CD4-positive, alpha-beta T cell treated with Interleukin-10 for 1 hour (primary cell): Measurements from ENCODE around the gene TMEM260.

Experiments
- DNase-seq: peaks from one replicate; pipeline ENCODE4 v3.0.0-alpha.2; 2020

The TMEM260 gene

DNA sequence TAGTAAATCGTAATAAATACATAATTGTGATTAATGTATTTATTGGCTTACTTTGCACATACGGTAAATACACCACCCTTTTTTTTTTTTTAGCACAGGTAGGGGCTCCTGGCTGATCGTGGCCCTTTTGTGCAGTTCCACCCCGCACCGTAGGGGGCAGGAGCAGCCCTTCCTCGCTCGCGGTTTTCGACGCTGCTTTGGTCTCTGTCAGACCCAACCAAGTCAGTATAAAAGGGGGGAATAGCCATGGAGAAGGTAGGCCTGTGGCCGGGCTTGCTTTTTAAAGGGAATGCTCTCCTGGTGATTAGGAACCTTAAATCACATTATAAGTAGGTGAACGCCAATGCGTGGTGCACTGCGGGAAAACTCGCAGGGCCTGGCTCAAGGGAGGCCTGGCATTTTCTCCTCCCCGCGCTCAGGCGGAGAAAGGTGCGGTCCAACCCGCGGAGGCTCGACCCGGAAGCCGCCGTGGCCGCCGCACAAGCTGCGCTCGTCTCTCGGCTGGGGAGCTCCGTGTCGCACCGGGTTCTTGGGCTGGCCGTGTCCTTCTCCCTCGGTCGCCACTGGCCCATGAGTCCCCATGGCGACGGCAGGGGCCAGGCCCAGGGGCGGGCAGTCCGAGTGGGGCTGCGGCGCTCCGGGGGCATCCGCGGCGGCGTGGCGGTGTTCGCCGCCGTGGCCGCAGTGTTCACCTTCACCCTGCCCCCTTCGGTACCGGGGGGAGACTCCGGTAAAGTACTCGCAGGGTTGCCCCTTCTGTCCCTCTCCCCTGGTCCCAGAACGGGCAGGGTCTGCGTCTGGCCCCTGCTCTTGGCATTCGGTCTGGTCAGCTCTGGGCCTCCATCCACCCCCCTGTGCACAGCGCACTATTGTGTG, at the start of gene TMEM260:
TSS of gene TMEM260 (plus strand) at position 454 of the 876 bp plus-strand sequence. CDS start at position 571, 117 bp downstream.
- peak; percentile 94 for DNase-seq

DNA sequence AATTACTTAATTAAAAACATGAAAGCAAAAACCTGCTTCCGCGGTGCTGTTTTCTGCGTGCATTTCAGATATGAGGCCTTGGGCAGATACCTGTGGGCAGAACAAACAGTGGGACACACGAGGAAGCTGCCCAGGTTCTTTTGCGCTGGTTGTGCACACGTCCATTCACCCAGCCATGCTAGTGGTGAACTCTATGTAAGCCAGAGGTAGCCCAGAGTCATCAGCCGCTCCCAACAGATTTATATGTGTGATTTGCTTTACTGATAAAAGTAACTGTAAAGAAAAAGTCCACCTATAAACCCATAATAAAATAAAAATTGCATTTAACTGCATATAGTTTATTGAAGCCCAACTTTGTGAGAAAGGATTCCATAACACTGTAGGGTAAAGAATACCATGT, 47.1 kb upstream of the TMEM260 start:
- no peak for DNase-seq

DNA sequence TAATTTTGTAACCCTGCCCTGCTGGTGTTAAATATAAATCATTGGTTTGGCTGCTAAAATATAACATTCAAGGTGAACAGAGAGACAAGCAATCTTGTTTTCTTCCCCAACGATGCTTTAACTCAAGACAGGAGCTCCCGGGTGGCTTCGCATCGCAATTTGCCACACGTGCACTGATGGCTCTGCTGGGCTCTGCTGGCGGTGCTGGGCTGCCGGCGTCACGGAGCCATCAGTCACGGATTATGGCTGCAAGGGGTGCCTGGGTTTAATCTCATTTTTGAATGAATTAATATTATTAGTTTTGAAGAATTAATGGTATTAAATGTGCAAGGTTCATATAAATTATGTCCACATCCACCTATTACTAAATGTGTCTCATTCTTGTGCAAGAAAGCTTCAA, 44.9 kb upstream of the TMEM260 start:
- no peak for DNase-seq

DNA sequence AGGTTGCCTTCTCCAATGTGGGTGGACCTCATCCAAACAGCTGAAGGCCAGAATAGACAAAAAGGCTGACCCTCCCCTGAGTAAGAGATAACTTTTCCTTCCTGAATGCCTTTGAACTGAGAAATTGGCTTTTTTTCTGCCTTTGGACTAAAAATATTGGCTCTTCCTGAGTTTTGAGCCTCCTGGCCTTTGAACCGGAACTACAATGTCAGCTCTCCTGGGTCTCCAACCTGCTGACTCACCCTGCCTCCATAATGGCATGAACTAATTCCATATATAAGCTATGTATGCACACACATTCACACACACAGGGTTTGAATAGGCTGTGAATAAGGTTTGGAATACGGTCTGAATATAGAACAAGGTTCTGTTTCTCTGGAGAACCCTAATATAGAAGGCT, 39.7 kb upstream of the TMEM260 start:
- DNase-seq: no peak

DNA sequence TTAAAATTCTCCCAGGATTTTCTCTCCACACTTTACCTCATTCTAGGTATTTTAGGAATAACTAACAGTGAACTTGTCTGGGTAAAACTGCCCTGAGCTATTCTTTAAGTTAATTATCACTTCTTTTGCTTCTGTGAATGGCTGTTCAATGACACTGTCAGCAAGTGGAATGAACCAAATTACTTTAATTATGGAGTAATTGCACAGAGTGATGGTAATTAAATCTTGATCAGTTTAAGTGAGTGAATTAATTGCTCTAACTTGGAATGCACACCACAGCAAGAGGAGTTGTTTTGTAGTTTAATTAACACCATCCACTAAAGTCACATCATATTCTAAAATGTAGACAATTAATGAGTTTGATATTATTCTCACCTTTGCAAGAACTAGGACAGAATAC, 36.2 kb upstream of the TMEM260 start:
- no peak for DNase-seq

DNA sequence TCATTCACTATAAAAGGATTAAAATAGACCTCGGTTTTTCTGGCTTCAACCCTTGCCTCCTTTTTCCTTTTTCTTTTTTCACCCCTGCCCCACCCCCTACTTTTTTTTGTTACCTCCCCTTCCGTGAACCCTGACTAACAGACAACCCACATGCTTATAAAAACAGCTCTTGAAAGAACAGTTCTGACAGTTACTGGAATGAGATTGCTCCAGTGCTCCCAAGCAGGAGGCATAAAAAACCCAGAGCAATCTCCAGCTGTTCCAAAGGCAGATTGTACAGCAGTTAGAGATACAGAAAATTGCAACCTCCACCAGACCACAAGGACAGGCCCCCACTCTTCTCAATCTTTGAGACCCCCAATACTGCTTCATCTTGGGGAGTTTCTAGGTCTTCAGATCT, 29.9 kb upstream of the TMEM260 start:
- DNase-seq: no peak

DNA sequence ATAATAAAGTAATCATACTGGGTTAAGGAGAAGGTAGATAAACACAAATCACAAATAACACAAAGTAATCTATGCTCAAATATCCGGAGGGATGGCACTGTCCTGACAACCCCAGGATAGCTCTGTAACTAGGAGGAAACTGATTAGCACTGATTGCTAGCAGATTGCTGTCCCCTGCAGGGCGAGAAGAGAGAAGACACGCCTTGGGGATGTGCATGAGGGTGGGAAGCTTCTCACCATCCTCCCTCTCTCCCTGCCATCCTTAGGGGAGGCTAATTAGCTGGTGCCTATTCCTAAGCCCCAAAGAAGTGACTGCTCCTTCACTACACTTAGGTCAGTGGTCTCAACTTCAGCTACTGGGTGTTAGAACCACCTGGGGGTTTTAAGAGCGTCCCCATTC, 27.0 kb upstream of the TMEM260 start:
- DNase-seq: no peak

DNA sequence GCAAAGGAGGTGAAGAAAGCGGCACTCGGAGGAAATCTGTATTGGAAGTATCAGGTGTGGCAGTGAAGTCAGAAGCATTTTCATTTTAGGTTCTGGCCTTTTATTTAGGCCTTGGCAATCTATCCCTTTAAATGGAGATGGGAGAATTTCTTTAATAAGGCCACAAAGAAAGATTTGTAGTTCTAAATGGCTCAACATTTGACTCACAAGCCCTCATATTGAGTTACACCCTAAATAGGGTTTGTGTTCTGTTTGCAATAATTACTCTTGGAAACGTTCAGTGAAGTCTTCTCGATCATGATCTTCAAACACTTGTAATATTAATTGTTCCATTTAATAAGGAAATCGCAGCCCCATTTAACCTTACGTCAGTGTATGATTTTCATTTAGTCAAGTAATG, 25.3 kb upstream of the TMEM260 start:
- DNase-seq: no peak

DNA sequence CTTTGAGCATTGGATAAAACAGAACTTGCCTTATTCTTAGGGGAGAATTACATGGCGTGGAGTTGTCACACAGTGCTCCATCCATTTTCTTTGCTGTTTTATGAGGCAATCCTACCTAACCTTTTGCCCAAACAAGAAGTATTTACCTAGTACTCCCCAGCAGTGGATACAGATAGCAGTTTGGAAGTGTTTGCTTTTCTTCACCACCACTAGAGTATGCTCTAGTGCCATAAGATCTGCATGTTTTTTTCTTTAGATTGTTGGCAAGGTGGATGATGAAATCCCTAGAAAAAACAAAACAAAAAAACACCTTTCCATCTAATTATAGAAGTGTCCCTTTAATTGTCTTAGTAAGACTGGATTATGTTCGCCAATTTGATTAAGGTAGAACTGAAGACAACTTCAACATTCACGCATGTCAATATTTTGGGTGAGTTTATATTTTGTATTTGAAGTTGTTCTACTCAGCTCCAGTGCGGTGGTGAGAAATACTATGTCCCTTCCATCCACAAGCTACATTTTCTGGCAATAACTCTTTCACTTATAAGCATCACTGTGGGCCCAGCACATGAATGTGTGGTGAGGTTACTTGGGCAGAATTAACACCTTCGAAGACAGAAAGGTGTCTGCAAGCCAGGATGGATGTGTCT, 23.6 kb upstream of the TMEM260 start:
- DNase-seq: no peak

DNA sequence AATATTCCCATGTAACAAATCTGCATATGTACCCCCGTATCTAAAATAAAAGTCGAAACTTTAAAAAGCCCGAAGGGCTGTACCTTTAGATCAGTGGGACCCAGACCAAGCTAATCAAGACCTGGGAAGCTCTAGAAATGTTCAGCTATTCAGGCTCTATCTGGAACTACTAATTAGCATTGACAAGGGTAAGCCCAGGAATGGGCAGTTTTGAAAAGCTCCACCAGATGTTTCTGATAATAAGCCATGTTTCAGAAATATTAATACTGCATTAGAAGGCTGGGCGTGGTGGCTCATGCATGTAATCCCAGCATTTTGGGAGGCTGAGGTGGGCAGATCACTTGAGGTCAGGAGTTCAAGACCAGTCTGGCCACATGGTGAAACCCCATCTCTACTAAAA, 20.4 kb upstream of the TMEM260 start:
- DNase-seq: no peak

DNA sequence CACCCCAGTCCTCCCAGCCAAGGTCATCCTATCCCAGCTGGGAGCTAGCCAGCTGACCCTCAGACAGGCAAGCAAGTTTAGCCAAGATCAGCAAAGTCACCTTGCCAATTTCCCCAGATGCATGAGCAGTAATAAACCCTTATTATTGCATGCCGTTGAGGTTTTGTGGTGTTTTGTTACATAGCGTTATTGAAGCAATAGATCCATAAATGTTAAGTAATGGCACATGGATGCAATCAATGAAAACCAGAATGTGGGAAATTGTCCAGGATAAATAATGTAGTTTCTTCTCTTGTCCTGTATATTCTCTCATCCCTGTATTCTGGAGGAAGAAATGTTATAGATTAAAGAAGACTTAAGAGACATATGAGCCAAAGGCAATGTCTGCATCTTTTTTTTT, 18.0 kb upstream of the TMEM260 start:
- no peak for DNase-seq

DNA sequence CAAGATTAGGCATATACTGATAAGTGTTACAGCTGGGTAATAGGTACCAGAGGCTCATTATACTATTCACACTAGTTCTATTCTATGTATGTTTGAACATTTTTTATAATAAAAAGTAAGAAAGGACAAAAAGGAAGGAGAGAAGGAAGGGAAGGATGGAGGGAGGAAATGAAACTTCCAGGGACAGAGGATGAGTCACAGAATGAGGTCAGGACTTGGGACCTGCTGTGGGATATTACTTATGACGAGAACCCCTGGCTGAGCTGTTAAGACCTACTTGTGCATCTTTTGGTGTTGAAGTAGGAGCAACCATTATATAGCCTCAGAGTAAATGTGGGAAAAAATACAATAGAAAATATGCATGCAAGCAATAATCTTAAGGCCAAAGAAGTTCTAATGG, 16.7 kb upstream of the TMEM260 start:
- no peak for DNase-seq

DNA sequence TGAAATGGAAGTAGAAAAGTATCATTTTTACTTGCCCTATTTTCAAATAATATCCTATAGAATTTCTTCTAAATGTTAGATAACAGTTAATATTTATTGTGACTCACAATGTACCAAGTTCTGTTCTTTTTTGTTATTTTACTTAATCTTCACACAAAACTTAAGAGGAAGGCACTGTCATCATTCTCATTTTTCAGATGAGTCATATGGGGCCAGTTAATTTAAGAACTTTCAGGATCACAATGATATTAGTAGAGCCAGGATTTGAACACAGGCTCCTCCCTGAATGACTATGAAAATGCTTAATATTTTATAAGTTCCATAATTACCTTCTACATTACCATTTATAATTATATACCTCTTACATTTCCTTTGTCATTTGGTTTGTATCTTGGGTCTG, 10.4 kb upstream of the TMEM260 start:
- no peak for DNase-seq

DNA sequence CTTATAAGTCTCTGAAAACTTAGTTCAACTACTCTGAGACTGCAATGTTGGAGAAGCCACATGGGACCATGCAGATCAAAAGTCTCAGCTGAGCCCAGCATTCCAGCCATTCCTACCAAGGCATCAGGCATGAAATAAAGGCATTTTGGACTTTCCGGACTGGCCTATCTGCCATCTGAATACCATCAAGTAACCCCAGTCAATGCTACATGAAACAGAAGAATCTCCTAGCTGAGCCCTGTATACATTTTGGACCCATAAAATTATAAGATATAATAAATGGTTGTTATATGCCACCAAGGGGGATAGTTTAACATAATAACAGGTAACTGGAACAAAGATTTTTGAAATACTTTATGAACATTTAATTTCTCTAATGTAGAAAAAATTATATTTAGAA, 9.3 kb upstream of the TMEM260 start:
- no peak for DNase-seq

DNA sequence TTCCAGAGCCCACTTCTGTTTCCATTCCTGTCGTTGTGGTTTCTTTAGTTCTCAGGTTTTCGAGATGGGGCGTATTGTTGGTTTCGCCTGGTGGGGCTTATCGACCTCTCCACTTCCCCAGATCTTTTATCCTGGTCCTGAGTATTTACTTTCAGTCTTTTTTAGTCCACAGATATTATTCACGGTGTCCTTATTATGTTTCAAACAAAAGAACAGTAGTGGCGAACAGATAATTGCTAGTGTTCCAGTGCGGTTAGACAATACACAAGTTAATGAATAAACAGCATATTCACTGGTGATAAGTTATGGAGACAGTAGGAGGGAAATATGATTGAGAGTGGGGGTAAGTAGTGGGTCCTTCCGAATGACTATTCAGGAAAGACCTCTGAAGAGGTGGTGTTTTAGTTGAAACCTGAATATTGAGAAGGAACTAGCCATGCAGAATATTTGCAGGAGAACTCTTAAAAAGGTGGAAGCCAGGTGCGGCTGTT, 668 bp downstream of the TMEM260 start:
- DNase-seq: no peak

DNA sequence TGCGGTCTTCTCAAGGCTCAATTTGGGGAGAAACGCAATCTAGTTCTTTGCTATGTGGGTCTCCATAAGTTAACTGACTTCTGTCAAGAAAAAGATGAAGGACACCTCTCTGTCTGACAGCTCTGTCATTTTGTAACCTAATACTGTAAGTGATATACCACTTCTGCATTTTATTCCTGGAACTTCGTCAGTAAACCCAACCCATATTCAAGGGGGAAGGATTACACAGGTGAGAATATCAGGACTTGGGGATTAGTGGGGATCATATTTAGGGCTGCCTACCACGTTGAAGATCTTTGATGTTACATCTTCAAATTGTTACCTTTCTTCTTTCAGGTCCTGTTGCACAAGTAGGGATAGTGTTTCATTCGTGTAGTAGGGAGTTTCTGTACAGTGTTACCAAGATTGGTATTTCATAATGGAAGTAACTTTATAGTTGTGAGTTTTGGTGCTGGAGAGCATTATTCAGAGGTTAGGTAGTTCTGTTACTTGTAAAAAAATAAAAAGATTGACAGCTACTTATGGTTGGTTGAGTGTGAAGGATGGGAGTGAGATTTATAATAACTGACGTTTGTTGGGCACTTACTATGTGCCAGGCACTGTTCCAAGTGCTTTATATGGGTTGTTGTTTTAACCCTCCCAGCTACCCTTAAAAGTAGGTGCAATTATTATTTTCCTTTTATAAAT, 1.6 kb downstream of the TMEM260 start:
- no peak for DNase-seq

DNA sequence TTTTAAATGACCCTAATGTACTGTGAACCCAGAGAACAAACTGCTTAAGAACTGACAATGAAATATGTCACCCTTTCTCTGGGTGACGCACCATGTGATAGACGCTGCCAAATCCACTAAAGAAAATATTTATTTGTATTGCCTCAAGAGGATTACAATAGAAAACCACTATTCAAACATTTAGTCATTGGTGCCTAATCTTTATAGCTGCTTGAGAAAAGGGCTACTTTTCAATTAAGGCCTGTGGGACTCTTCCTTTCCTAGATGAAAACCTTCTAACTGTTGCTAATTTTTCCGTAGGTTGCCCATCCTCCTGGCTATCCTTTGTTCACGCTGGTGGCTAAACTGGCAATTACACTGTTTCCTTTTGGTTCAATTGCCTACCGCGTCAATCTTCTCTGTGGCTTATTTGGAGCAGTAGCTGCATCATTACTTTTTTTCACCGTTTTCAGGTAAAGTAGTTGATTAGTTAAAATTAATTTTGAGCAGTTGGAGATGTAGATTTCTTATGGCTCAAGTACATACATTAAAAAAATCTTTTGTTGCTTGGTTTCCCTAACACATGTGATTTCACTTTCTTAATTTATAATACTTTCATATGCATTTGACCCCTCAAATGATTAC, 6.0 kb downstream of the TMEM260 start:
- DNase-seq: no peak

DNA sequence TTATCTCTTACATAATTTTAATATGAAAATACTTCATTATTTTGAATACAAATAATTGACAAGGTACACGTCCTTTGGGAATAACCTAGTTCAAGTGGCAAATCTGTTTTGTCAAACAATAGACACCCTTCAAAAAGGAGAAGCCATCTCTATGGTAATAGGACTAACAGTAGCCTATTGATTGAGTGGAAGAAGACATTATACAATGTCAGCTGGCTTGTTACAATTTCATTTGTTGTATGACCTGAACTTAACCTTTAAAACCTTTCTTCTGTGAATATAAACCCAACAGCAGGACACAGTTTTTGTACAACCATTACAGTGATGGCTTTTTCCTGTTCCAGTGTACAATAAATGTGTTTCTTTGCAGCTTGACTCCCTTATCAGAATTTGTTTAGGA, 8.1 kb downstream of the TMEM260 start:
- DNase-seq: no peak

DNA sequence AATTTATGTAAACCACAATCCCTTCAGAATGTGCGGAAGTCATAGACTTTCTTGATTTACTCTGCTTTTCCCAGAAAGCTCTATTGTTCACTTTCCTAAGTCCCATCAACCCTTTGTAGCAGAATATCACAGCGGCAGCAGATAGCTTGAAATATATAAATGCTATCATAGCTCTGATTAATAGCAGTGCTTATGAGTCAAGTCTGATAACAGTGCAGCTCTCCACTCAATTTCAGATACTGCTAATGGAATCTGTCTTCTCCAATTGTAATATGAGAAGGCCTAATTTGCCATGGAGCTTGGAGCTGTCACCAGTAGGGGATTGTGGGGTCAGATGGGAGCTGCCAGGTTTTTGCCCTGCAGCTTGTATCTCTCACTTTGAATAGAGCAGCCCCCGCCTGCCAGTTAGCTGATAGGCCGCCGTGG, 10.9 kb downstream of the TMEM260 start:
- no peak for DNase-seq

DNA sequence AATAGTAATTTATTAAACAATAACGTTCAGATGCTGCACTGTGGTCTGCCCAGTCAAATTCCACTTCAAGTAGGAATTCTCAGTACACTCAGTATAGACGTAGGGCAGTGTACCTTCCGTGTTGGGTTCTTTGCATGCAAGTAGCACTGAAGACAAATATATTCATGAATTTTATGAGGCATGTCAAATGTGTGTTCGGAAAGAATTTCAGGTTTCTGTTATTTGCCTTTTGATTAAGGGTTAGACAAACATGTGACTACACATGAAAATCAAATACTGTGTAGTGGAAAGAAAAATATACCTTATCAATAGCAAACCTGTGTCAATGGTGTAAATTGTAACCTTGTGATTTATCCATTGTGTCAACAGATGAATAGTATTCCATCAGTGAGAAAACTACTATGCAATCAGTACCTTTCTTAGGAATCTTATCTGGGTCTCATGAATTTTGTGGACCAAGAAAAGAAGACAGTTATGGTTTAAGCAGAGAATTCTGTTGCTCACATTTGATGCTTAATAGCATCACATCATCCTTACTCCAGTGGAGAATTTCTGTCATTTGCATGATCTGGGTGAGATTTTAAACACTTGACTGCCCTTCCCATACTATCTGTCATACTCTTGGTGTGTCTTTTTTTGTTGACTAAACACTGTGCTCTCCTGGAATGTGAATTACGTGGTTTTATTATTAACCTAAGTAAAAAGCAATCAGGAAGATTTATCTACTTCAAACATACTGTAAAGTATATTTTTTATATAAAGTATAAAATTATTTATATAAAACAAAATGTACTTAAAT, 13.3 kb downstream of the TMEM260 start:
- DNase-seq: no peak

DNA sequence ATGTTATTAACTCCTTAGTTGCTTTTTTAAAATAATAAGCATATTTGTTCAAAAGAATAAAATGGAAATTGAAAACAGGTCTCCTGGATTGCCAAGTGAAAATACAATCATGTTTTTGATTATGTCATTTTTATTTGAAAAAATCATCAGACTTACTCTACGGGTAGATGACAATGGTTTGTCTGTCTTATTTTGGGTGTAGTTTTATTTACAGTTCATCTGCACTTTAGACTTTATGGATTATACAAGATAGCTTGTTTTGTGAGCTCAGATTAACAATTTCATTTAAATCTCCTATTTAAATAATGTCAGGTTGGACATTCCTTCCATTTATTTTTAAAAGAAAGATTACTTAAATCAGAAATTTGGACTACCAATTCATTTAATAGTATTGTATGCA, 14.8 kb downstream of the TMEM260 start:
- no peak for DNase-seq

DNA sequence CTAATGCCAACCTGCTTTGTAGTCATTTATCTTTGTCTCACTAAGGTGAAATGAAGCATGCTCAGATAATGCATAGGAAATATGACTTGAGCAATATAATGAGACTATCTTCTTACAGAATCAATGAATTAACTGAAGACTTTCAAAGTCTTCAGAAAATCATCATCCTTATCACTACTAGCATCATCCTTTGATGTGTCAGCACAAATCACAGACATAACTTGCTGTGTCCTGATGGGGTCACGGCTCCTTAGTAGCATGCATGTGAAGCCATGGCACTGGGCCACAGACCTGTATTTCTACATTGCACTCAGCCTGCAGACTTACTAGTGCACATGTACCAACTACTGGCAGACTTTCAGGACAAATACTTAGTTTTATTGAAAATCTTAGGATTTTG, 18.9 kb downstream of the TMEM260 start:
- DNase-seq: no peak
